Tibial nerve (tissue), 4 donors: ENCODE data around the gene AFAP1L2. TPM values are rescaled to one million over a fixed set of nuclear protein-coding genes. Genes with fewer than 3 reads are reported as not detected.

Experiments used
- DNase-seq, 2 donors: peaks; one replicate each; pipeline ENCODE4 v3.0.0-alpha.2; 2019; ENCODE audit warnings: low spot score in 2 of 2
- H3K27ac ChIP-seq, 4 donors: fragments of 200-600 bp; sonication (generic) in 3 of 4; one replicate each; pipeline ENCODE4 v1.5.1; 2017 to 2019; ENCODE audit warnings: mild to moderate bottlenecking in 1 of 4
- H3K27me3 ChIP-seq, 2 donors: fragments of 200-600 bp; sonication (generic) in 1 of 2; one replicate each; pipeline versions ENCODE4 v1.5.1 to v1.6.0; 2017 to 2019
- H3K36me3 ChIP-seq, 3 donors: fragments of 200-600 bp; sonication (generic); one replicate each; pipeline ENCODE4 v1.5.1; 2018 to 2019
- H3K4me1 ChIP-seq, 4 donors: fragments of 200-600 bp; sonication (generic) in 3 of 4; one replicate each; pipeline ENCODE4 v1.5.1; 2017 to 2019
- H3K4me3 ChIP-seq, 4 donors: fragments of 200-600 bp; sonication (generic) in 3 of 4; one replicate each; pipeline ENCODE4 v1.5.1; 2017 to 2019; ENCODE audit warnings: mild to moderate bottlenecking in 1 of 4, moderate library complexity in 1 of 4
- H3K9me3 ChIP-seq, 4 donors: fragments of 200-600 bp; sonication (generic) in 3 of 4; one replicate each; pipeline ENCODE4 v1.5.1; 2017 to 2019
- CTCF ChIP-seq, 5 experiments: fragments of 200-600 bp in 3 of 5; fragments of 450-650 bp in 2 of 5; sonication (generic) in 3 of 5; IDR thresholded peaks; one replicate each; pipeline ENCODE4 v1.5.1; 2016 to 2019; ENCODE audit warnings: antibody characterized with exemption in 5 of 5, mild to moderate bottlenecking in 3 of 5, moderate library complexity in 2 of 5
- EP300 ChIP-seq, 2 donors: sonication (generic); formaldehyde crosslinking; IDR thresholded peaks; one replicate each; pipeline ENCODE4 v1.6.1; 2017; ENCODE audit warnings: antibody characterized with exemption in 2 of 2, mild to moderate bottlenecking in 1 of 2
- POLR2A ChIP-seq, 2 donors: fragments of 450-650 bp; IDR thresholded peaks; one replicate each; pipeline ENCODE4 v1.6.1; 2017; ENCODE audit warnings: antibody characterized with exemption in 2 of 2, mild to moderate bottlenecking in 2 of 2, moderate library complexity in 2 of 2
- WGBS, 2 donors: methylation state at CpG; one replicate each; pipeline ENCODE4 v1.1.5; 2018; 5-methylcytosine and 5-hydroxymethylcytosine counted together
- total RNA-seq, 4 donors: library from RNA; depleted of rRNA; stranded (reverse); fragments of >200 nt; gene quantifications; one replicate each; pipeline ENCODE4 v1.1.0, GENCODE V29; 2016

The AFAP1L2 gene
- total RNA-seq, 4 donors from 2014 or later: 96.3 to 176 (median 127) TPM

- no peak for DNase-seq
- Histone ChIP-seq H3K27ac (peak overlapping the region; percentile 77 to 96 (median 94)), H3K9me3 (no peaks in the 10 kb centered on the region), H3K36me3 (no peaks in the 10 kb centered on the region), H3K4me1 (peaks cover 0 to 71% (median 34%) of the 10 kb centered on the region in 4 donors), H3K4me3 (peak overlapping the region; percentile 55 to 90 (median 70)), H3K27me3 (no peaks in the 10 kb centered on the region)
- 3 to 8% methylated on average over 17 of the region's 17 CpGs for WGBS, 2 donors
- TF ChIP-seq EP300 (IDR thresholded peaks at IDR 0.05) (no peak), CTCF (IDR thresholded peaks at IDR 0.05) (no peak), POLR2A (IDR thresholded peaks at IDR 0.05) (no peak)
Observed at GRCh38 chr10:114402871-114403540, 1.3 kb downstream of the AFAP1L2 start.

GRCh38 chr10:114402233-114402632 is 2.1 kb downstream of the AFAP1L2 start:
- Histone ChIP-seq H3K4me3 (peak overlapping the region in 3 of 4 donors; percentile 56 to 90 (median 85)), H3K4me1 (peaks cover 0 to 79% (median 40%) of the 10 kb centered on the region in 4 donors)
- TF ChIP-seq EP300 (IDR thresholded peaks at IDR 0.05) (no peak), CTCF (IDR thresholded peaks at IDR 0.05) (no peak), POLR2A (IDR thresholded peaks at IDR 0.05) (no peak)

GRCh38 chr10:114401195-114401791 is 3.0 kb downstream of the AFAP1L2 start:
- H3K27ac ChIP-seq: peak overlapping the region; percentile 77 to 96 (median 94)

More at GRCh38 chr10:114402233-114402632, 2.1 kb downstream of the AFAP1L2 start:
- Histone ChIP-seq H3K36me3 (no peaks in the 10 kb centered on the region), H3K27me3 (no peaks in the 10 kb centered on the region), H3K27ac (peak overlapping the region; percentile 77 to 96 (median 94)), H3K9me3 (no peaks in the 10 kb centered on the region)
- WGBS, 2 donors: 23 to 34% methylated on average over 2 of the region's 2 CpGs
- no peak for DNase-seq

GRCh38 chr10:114400091-114400490 is 4.2 kb downstream of the AFAP1L2 start:
- Histone ChIP-seq H3K27ac (peak overlapping the region; percentile 75 to 96 (median 90)), H3K9me3 (no peaks in the 10 kb centered on the region), H3K27me3 (no peaks in the 10 kb centered on the region), H3K4me3 (peak overlapping the region in 1 of 4 donors; percentile 85), H3K4me1 (peaks cover 0 to 96% (median 55%) of the 10 kb centered on the region in 4 donors), H3K36me3 (no peaks in the 10 kb centered on the region)
- DNase-seq: no peak
- 3 to 4% methylated on average over 2 to 3 of the region's 3 CpGs for WGBS, 2 donors
- no peak for TF ChIP-seq POLR2A (IDR thresholded peaks at IDR 0.05)
- TF ChIP-seq CTCF (IDR thresholded peaks at IDR 0.05): no peak
- TF ChIP-seq EP300 (IDR thresholded peaks at IDR 0.05): no peak

More at GRCh38 chr10:114401195-114401791, 3.0 kb downstream of the AFAP1L2 start:
- Histone ChIP-seq H3K4me1 (peaks cover 0 to 88% (median 50%) of the 10 kb centered on the region in 4 donors), H3K4me3 (peak overlapping the region in 1 of 4 donors; percentile 85), H3K36me3 (no peaks in the 10 kb centered on the region), H3K27me3 (no peaks in the 10 kb centered on the region), H3K9me3 (no peaks in the 10 kb centered on the region)
- peak; percentile 10 to 81 for TF ChIP-seq EP300 (IDR thresholded peaks at IDR 0.05)
- no peak for TF ChIP-seq POLR2A (IDR thresholded peaks at IDR 0.05)
- 15 to 22% methylated on average over 7 of the region's 7 CpGs for WGBS, 2 donors
- DNase-seq: peak; percentile 75 to 80

GRCh38 chr10:114399576-114399975 is 4.7 kb downstream of the AFAP1L2 start:
- Histone ChIP-seq H3K27me3 (no peaks in the 10 kb centered on the region), H3K9me3 (no peaks in the 10 kb centered on the region), H3K27ac (peak overlapping the region; percentile 75 to 96 (median 90)), H3K4me3 (peak overlapping the region in 1 of 4 donors; percentile 85), H3K36me3 (no peaks in the 10 kb centered on the region), H3K4me1 (peaks cover 0 to 96% (median 57%) of the 10 kb centered on the region in 4 donors)
- WGBS, 2 donors: 29 to 32% methylated on average over 6 of the region's 6 CpGs
- TF ChIP-seq EP300 (IDR thresholded peaks at IDR 0.05): no peak
- no peak for TF ChIP-seq POLR2A (IDR thresholded peaks at IDR 0.05)
- TF ChIP-seq CTCF (IDR thresholded peaks at IDR 0.05): no peak
- no peak for DNase-seq
